VCaP (cell line): ENCODE results near the gene FAM171A2.

Experiments used
- H3K27ac ChIP-seq: fragments of 450-650 bp; 2 replicates; pipeline ENCODE4 v1.5.1; 2017
- CTCF ChIP-seq: fragments of 450-650 bp; conservative IDR thresholded peaks from 2 replicates; pipeline ENCODE4 v1.5.1; 2017; ENCODE audit warnings: mild to moderate bottlenecking, moderate library complexity

FAM171A2 gene

GRCh38 chr17:44317545-44317944 lies 46.1 kb downstream of the FAM171A2 start:
- H3K27ac ChIP-seq: no peak overlapping the region
- no peak for TF ChIP-seq CTCF

- peak overlapping the region; percentile 83 for H3K27ac ChIP-seq
- TF ChIP-seq CTCF: no peak
Observed at GRCh38 chr17:44315760-44316731, 47.6 kb downstream of the FAM171A2 start.

GRCh38 chr17:44314869-44315661 lies 48.6 kb downstream of the FAM171A2 start:
- peak overlapping the region; percentile 83 for H3K27ac ChIP-seq
- TF ChIP-seq CTCF: no peak

- no peak for TF ChIP-seq CTCF
- H3K27ac ChIP-seq: peak overlapping the region; percentile 83
Observed at GRCh38 chr17:44314524-44314868, 49.2 kb downstream of the FAM171A2 start.

- no peak for TF ChIP-seq CTCF
- peak overlapping the region; percentile 83 for H3K27ac ChIP-seq
Observed at GRCh38 chr17:44314031-44314430, 49.6 kb downstream of the FAM171A2 start.

GRCh38 chr17:44312396-44313104 lies 51.1 kb downstream of the FAM171A2 start:
- no peak overlapping the region for H3K27ac ChIP-seq
- no peak for TF ChIP-seq CTCF
